WTC11 (cell line): ENCODE measurements around the gene SNX8. TPM values are rescaled to one million over a fixed set of nuclear protein-coding genes. Genes with fewer than 3 reads are reported as not detected.

Experiments
- ATAC-seq: fragments of 200-7000 bp; cut with Tn5 transposase; 2 replicates; pipeline ENCODE4 v1.10.0; 2021; ENCODE audit warnings: mild to moderate bottlenecking, moderate library complexity
- CTCF ChIA-PET: fragments of 300-600 bp; sonication (Branson Sonifier 250); formaldehyde crosslinking; loops from one replicate; lab custom pipeline; 2021; ENCODE audit warnings: antibody characterized with exemption; lab: Charles Lee
- POLR2A ChIA-PET: fragments of 350-600 bp; sonication (Branson Sonifier 250); formaldehyde crosslinking; loops from one replicate; lab custom pipeline; 2021; ENCODE audit warnings: antibody characterized with exemption; lab: Charles Lee
- DNase-seq: peaks from one replicate; pipeline ENCODE4 v3.0.0; 2021; ENCODE audit warnings: low spot score
- H3K27ac Mint-ChIP-seq: 2 replicates; pipeline ENCODE4 v1.8.0; 2021; ENCODE audit warnings: mixed read lengths
- H3K27me3 Mint-ChIP-seq: 2 replicates; pipeline ENCODE4 v1.8.0; 2021; ENCODE audit warnings: low read depth, mild to moderate bottlenecking, moderate library complexity, mixed read lengths
- H3K36me3 Mint-ChIP-seq: 2 replicates; pipeline ENCODE4 v1.8.0; 2021; ENCODE audit warnings: mixed read lengths
- H3K4me1 Mint-ChIP-seq: 2 replicates; pipeline ENCODE4 v1.8.0; 2022; ENCODE audit warnings: mixed read lengths
- H3K4me3 Mint-ChIP-seq: 2 replicates; pipeline ENCODE4 v1.8.0; 2021; ENCODE audit warnings: mild to moderate bottlenecking, moderate library complexity, mixed read lengths
- H3K9me3 Mint-ChIP-seq: 2 replicates; pipeline ENCODE4 v1.8.0; 2021; ENCODE audit warnings: mixed read lengths
- CREM ChIP-seq: sonication (generic); formaldehyde crosslinking; IDR thresholded peaks from 2 replicates; pipeline ENCODE4 v1.8.1; 2022; ENCODE audit warnings: mild to moderate bottlenecking, missing genetic modification reagents, moderate library complexity
- FOXP1 ChIP-seq: sonication (generic); formaldehyde crosslinking; IDR thresholded peaks from 2 replicates; pipeline ENCODE4 v1.8.0; 2022; ENCODE audit warnings: missing genetic modification reagents, mild to moderate bottlenecking, moderate library complexity, borderline replicate concordance
- FOXP4 ChIP-seq: sonication (generic); formaldehyde crosslinking; IDR thresholded peaks from 2 replicates; pipeline ENCODE4 v1.8.0; 2022; ENCODE audit warnings: mild to moderate bottlenecking, missing genetic modification reagents
- HMGA2 ChIP-seq: fragments of 250-450 bp; sonication (Bioruptor Pico); IDR thresholded peaks from 2 replicates; pipeline ENCODE4 v1.4.0; 2021; ENCODE audit warnings: mild to moderate bottlenecking, moderate library complexity
- HMGXB4 ChIP-seq: sonication (generic); formaldehyde crosslinking; IDR thresholded peaks from 2 replicates; pipeline ENCODE4 v1.8.1; 2023; ENCODE audit warnings: mild to moderate bottlenecking, moderate library complexity, missing genetic modification reagents
- MAX ChIP-seq: sonication (generic); formaldehyde crosslinking; IDR thresholded peaks from 2 replicates; pipeline ENCODE4 v1.8.0; 2022; ENCODE audit warnings: mild to moderate bottlenecking, missing genetic modification reagents
- NR2C2 ChIP-seq: sonication (generic); formaldehyde crosslinking; IDR thresholded peaks from 2 replicates; pipeline ENCODE4 v1.8.0; 2022; ENCODE audit warnings: mild to moderate bottlenecking, missing genetic modification reagents
- OVOL2 ChIP-seq: fragments of 250-450 bp; sonication (Bioruptor Pico); IDR thresholded peaks from 2 replicates; pipeline ENCODE4 v1.9.0; 2021; ENCODE audit warnings: mild to moderate bottlenecking, borderline replicate concordance
- PRDM15 ChIP-seq: sonication (generic); formaldehyde crosslinking; IDR thresholded peaks from 2 replicates; pipeline ENCODE4 v1.8.0; 2022; ENCODE audit warnings: missing genetic modification reagents
- RELA ChIP-seq: sonication (generic); formaldehyde crosslinking; IDR thresholded peaks from 2 replicates; pipeline ENCODE4 v1.8.1; 2022; ENCODE audit warnings: missing genetic modification reagents, mild to moderate bottlenecking, borderline replicate concordance
- SMAD4 ChIP-seq: sonication (generic); formaldehyde crosslinking; IDR thresholded peaks from 2 replicates; pipeline ENCODE4 v1.8.0; 2022; ENCODE audit warnings: mild to moderate bottlenecking, missing genetic modification reagents
- USF1 ChIP-seq: sonication (generic); formaldehyde crosslinking; IDR thresholded peaks from 2 replicates; pipeline ENCODE4 v1.8.0; 2022; ENCODE audit warnings: mild to moderate bottlenecking, missing genetic modification reagents
- ZNF219 ChIP-seq: sonication (generic); formaldehyde crosslinking; IDR thresholded peaks from 2 replicates; pipeline ENCODE4 v1.8.0; 2023; ENCODE audit warnings: missing genetic modification reagents, mild to moderate bottlenecking, borderline replicate concordance
- ZNF396 ChIP-seq: fragments of 250-450 bp; sonication (Bioruptor Pico); IDR thresholded peaks from 2 replicates; pipeline ENCODE4 v1.8.0; 2021; ENCODE audit warnings: mild to moderate bottlenecking, moderate library complexity, borderline replicate concordance
- ZNF416 ChIP-seq: fragments of 250-450 bp; sonication (Bioruptor Pico); IDR thresholded peaks from 2 replicates; pipeline ENCODE4 v1.9.0; 2021; ENCODE audit warnings: mild to moderate bottlenecking, inconsistent platforms
- ZNF512 ChIP-seq: sonication (generic); formaldehyde crosslinking; IDR thresholded peaks from 2 replicates; pipeline ENCODE4 v1.8.1; 2022; ENCODE audit warnings: missing genetic modification reagents, borderline replicate concordance
- total RNA-seq: library from RNA; stranded (reverse); gene quantifications from 3 replicates; pipeline ENCODE4 v1.2.3, GENCODE V29; 2021

SNX8 gene
- total RNA-seq, 1 experiment from 2014 or later: 50.8 TPM

GRCh38 chr7:2357165-2357564, 42.9 kb upstream of the SNX8 start:
- TF ChIP-seq HMGA2 (CRISPR knock-in tag): no peak
- no peak for TF ChIP-seq NR2C2
- no peak for TF ChIP-seq FOXP1 (CRISPR knock-in tag)
- no peak for TF ChIP-seq ZNF512 (CRISPR knock-in tag)
- TF ChIP-seq OVOL2 (CRISPR knock-in tag): no peak
- no peak for TF ChIP-seq SMAD4
- TF ChIP-seq ZNF396: no peak
- TF ChIP-seq ZNF219 (CRISPR knock-in tag): no peak
- no peak for TF ChIP-seq PRDM15 (CRISPR knock-in tag)
- TF ChIP-seq CREM: no peak
- no peak for TF ChIP-seq RELA (CRISPR knock-in tag)
- TF ChIP-seq, all 79 proteins: peak for 0
- POLR2A ChIA-PET: no interaction called here
- Mint-ChIP-seq H3K4me3 (peak overlapping the region; percentile 87), H3K27ac (peak overlapping the region; percentile 90), H3K9me3 (no peaks in the 10 kb centered on the region), H3K36me3 (peaks cover 52% of the 10 kb centered on the region), H3K27me3 (no peaks in the 10 kb centered on the region), H3K4me1 (peaks cover 25% of the 10 kb centered on the region)
- CTCF ChIA-PET: interaction anchor here (0.6 kb wide), 1 partner anchor 197 kb away, joined by 3 read pairs; no protein-coding TSS in a partner anchor
- ATAC-seq: no peak
- no peak for DNase-seq

GRCh38 chr7:2355705-2356008, 41.4 kb upstream of the SNX8 start:
- ATAC-seq (no peak), DNase-seq (no peak)
- H3K9me3 Mint-ChIP-seq: no peaks in the 10 kb centered on the region
- TF ChIP-seq USF1 (0 out of 2 replicates have a peak, but pooled peaks have one; percentile 9), FOXP4 (CRISPR knock-in tag) (no peak), MAX (CRISPR knock-in tag) (no peak), HMGXB4 (CRISPR knock-in tag) (no peak), ZNF416 (CRISPR knock-in tag) (no peak)
- TF ChIP-seq, all 79 proteins: peak for 1
- H3K4me3 Mint-ChIP-seq: peak overlapping the region; percentile 87
- peaks cover 25% of the 10 kb centered on the region for H3K4me1 Mint-ChIP-seq
- peak overlapping the region; percentile 89 for H3K27ac Mint-ChIP-seq
- H3K36me3 Mint-ChIP-seq: peaks cover 45% of the 10 kb centered on the region
- ChIA-PET POLR2A (no interaction called here), CTCF (interaction anchor here (0.8 to 1.8 kb wide), 2 partner anchors 10 to 76 kb away, joined by 4 to 5 read pairs; no protein-coding TSS in a partner anchor)
- no peaks in the 10 kb centered on the region for H3K27me3 Mint-ChIP-seq
